HCT116 (cell line): ENCODE data around the gene EP400. TPM values are rescaled to one million over a fixed set of nuclear protein-coding genes. Genes with fewer than 3 reads are reported as not detected.

Experiments
- ATAC-seq: fragments of 200-7000 bp; cut with Tn5 transposase; 2 replicates; pipeline ENCODE4 v1.9.1; 2020; ENCODE audit warnings: mild to moderate bottlenecking, moderate library complexity
- BruUV-seq: library from RNA; stranded (reverse); fragments of 400-500 nt; replicated peaks from 2 replicates; lab custom pipeline; 2021; lab: Mats Ljungman, UMichigan
- CTCF ChIA-PET: fragments of 300-600 bp; sonication (Branson Sonifier 250); formaldehyde crosslinking; loops from one replicate; lab custom pipeline; 2021; ENCODE audit warnings: antibody characterized with exemption; lab: Charles Lee
- POLR2A ChIA-PET: fragments of 300-600, 350-600 bp; sonication (Branson Sonifier 250); formaldehyde crosslinking; loops from one replicate; lab custom pipeline; 2021; ENCODE audit warnings: antibody characterized with exemption; lab: Charles Lee
- RAD21 ChIA-PET, 2 experiments: fragments of 300-600 bp; sonication (Branson Sonifier 250); formaldehyde crosslinking; loops; one replicate each; lab custom pipeline; 2023; ENCODE audit warnings: low total read pairs in 2 of 2; ENCODE audit not compliant: uncharacterized antibody in 2 of 2, unreplicated experiment in 2 of 2, low non-redundant PET in 1 of 2; lab: Charles Lee
- DNase-seq: peaks from one replicate; pipeline ENCODE4 v3.0.0-alpha.2; 2010; ENCODE audit warnings: low read depth, low spot score
- H2AFZ ChIP-seq: fragments of 200-600 bp; shearing (Covaris generic), sonication (generic); 2 replicates; pipeline ENCODE4 v1.6.1; 2017; ENCODE audit warnings: low read depth, mixed run types, mixed read lengths, antibody characterized with exemption, low read length; ENCODE audit not compliant: poor library complexity, severe bottlenecking
- H3K27ac ChIP-seq: 2 replicates; pipeline ENCODE4 v1.5.1; 2012; ENCODE audit warnings: low read depth, low read length
- H3K27me3 ChIP-seq: fragments of 200-600 bp; sonication (generic); 2 replicates; pipeline ENCODE4 v1.6.1; 2016; ENCODE audit warnings: mixed run types, low read length, mixed read lengths; ENCODE audit not compliant: insufficient read depth
- H3K36me3 ChIP-seq, 2 experiments: fragments of 200-500 bp in 1 of 2; fragments of 200-600 bp in 1 of 2; sonication (Bioruptor generic) in 1 of 2; sonication (generic) in 1 of 2; 2 replicates each; pipeline versions ENCODE4 v1.5.1 to v1.6.1; 2014 to 2016; ENCODE audit warnings: low read length in 2 of 2, inconsistent platforms in 1 of 2, mixed read lengths in 1 of 2, mixed run types in 1 of 2; ENCODE audit not compliant: insufficient read depth in 2 of 2, control insufficient read depth in 1 of 2
- H3K4me1 ChIP-seq, 2 experiments: fragments of 200-600 bp in 1 of 2; sonication (generic) in 1 of 2; 2 replicates each; pipeline versions ENCODE4 v1.5.1 to v1.6.1; 2012 to 2017; ENCODE audit warnings: low read length in 2 of 2, inconsistent platforms in 1 of 2, mild to moderate bottlenecking in 1 of 2, mixed read lengths in 1 of 2, mixed run types in 1 of 2, moderate library complexity in 1 of 2; ENCODE audit not compliant: insufficient read depth in 2 of 2, control insufficient read depth in 1 of 2
- H3K4me2 ChIP-seq: fragments of 200-600 bp; sonication (generic); 2 replicates; pipeline ENCODE4 v1.6.1; 2017; ENCODE audit warnings: mixed run types, low read length, mixed read lengths
- H3K4me3 ChIP-seq, 2 experiments: fragments of 200-600 bp in 1 of 2; sonication (generic) in 1 of 2; replicated peaks in 1 of 2; 2 replicates each; pipeline ENCODE4 v1.5.1; 2011 to 2016; ENCODE audit warnings: low read length in 2 of 2, control low read depth in 1 of 2, low read depth in 1 of 2, mild to moderate bottlenecking in 1 of 2, mixed read lengths in 1 of 2, mixed run types in 1 of 2
- H3K79me2 ChIP-seq: fragments of 200-600 bp; sonication (generic); 2 replicates; pipeline ENCODE4 v1.6.1; 2017; ENCODE audit warnings: mild to moderate bottlenecking, mixed run types, low read length, moderate library complexity, mixed read lengths; ENCODE audit not compliant: insufficient read depth
- H3K9ac ChIP-seq: fragments of 200-600 bp; sonication (generic); 2 replicates; pipeline ENCODE4 v1.6.1; 2016; ENCODE audit warnings: low read length, mixed read lengths
- H3K9me2 ChIP-seq: fragments of 200-600 bp; sonication (generic), shearing (Covaris generic); 2 replicates; pipeline ENCODE4 v1.6.1; 2017; ENCODE audit warnings: mixed run types, mild to moderate bottlenecking, moderate library complexity; ENCODE audit not compliant: insufficient read depth
- H3K9me3 ChIP-seq, 2 experiments: fragments of 200-500 bp in 1 of 2; fragments of 200-600 bp in 1 of 2; sonication (Bioruptor generic) in 1 of 2; sonication (generic) in 1 of 2; 2 replicates each; pipeline ENCODE4 v1.6.1; 2014 to 2017; ENCODE audit warnings: low read length in 2 of 2, mixed read lengths in 2 of 2, inconsistent platforms in 1 of 2, low read depth in 1 of 2, mild to moderate bottlenecking in 1 of 2, mixed run types in 1 of 2, moderate library complexity in 1 of 2; ENCODE audit not compliant: control insufficient read depth in 1 of 2, insufficient read depth in 1 of 2
- H4K20me1 ChIP-seq: fragments of 200-600 bp; sonication (generic), shearing (Covaris generic); 2 replicates; pipeline ENCODE4 v1.6.1; 2017; ENCODE audit warnings: mixed run types, mild to moderate bottlenecking, moderate library complexity; ENCODE audit not compliant: insufficient read depth
- ATF3 ChIP-seq: IDR thresholded peaks from 2 replicates; pipeline ENCODE4 v1.6.1; 2012
- CBX3 ChIP-seq: IDR thresholded peaks from 2 replicates; pipeline ENCODE4 v1.6.1; 2012; ENCODE audit warnings: low read depth
- CTCF ChIP-seq, 3 experiments: fragments of 200-600 bp in 1 of 3; sonication (generic) in 1 of 3; IDR thresholded peaks in 2 of 3; conservative IDR thresholded peaks in 1 of 3; 2 replicates each; pipeline ENCODE4 v1.5.1; 2012 to 2017; ENCODE audit warnings: low read depth in 2 of 3, low read length in 2 of 3, antibody characterized with exemption in 1 of 3, borderline replicate concordance in 1 of 3, control low read depth in 1 of 3, mild to moderate bottlenecking in 1 of 3, mixed read lengths in 1 of 3, mixed run types in 1 of 3, moderate library complexity in 1 of 3; ENCODE audit not compliant: insufficient read depth in 1 of 3
- EGR1 ChIP-seq: IDR thresholded peaks from 2 replicates; pipeline ENCODE4 v1.6.1; 2012; ENCODE audit warnings: low read depth
- ELF1 ChIP-seq: IDR thresholded peaks from 2 replicates; pipeline ENCODE4 v1.6.1; 2012; ENCODE audit warnings: low read depth, borderline replicate concordance
- EZH2 ChIP-seq: fragments of 200-600 bp; sonication (generic); IDR thresholded peaks from 2 replicates; pipeline ENCODE4 v1.6.1; 2017; ENCODE audit warnings: antibody characterized with exemption, mixed run types
- EZH2phosphoT487 ChIP-seq: fragments of 200-600 bp; IDR thresholded peaks from 2 replicates; pipeline ENCODE4 v1.6.1; 2018; ENCODE audit warnings: antibody characterized with exemption, borderline replicate concordance
- FOSL1 ChIP-seq: IDR thresholded peaks from 2 replicates; pipeline ENCODE4 v1.6.1; 2012; ENCODE audit warnings: low read depth
- JUND ChIP-seq: IDR thresholded peaks from 2 replicates; pipeline ENCODE4 v1.6.1; 2012
- MAX ChIP-seq: IDR thresholded peaks from 2 replicates; pipeline ENCODE4 v1.6.1; 2012
- POLR2A ChIP-seq: IDR thresholded peaks from 2 replicates; pipeline ENCODE4 v1.7.0; 2011; ENCODE audit warnings: borderline replicate concordance; ENCODE audit not compliant: insufficient read depth, insufficient read length; ENCODE audit errors: extremely low read depth
- POLR2AphosphoS5 ChIP-seq: IDR thresholded peaks from 2 replicates; pipeline ENCODE4 v1.6.1; 2011; ENCODE audit warnings: mild to moderate bottlenecking, low read depth, low read length, moderate library complexity
- REST ChIP-seq: IDR thresholded peaks from 2 replicates; pipeline ENCODE4 v1.6.1; 2012; ENCODE audit warnings: low read depth
- SIN3A ChIP-seq: IDR thresholded peaks from 2 replicates; pipeline ENCODE4 v1.6.1; 2012; ENCODE audit warnings: low read depth
- SP1 ChIP-seq: IDR thresholded peaks from 2 replicates; pipeline ENCODE4 v1.6.1; 2012; ENCODE audit warnings: low read depth
- YY1 ChIP-seq: IDR thresholded peaks from 2 replicates; pipeline ENCODE4 v1.6.1; 2011; ENCODE audit warnings: low read length, low read depth, moderate library complexity, mild to moderate bottlenecking; ENCODE audit not compliant: insufficient replicate concordance; ENCODE audit errors: extremely low read depth
- ZBTB33 ChIP-seq: IDR thresholded peaks from 2 replicates; pipeline ENCODE4 v1.6.1; 2011; ENCODE audit warnings: mild to moderate bottlenecking, low read length, moderate library complexity; ENCODE audit not compliant: insufficient replicate concordance; ENCODE audit errors: extremely low read depth
- ZFX ChIP-seq: fragments of 450-650 bp; IDR thresholded peaks from 2 replicates; pipeline ENCODE4 v1.6.1; 2017
- intact Hi-C: fragments of 100-400 bp; cut with micrococcal nuclease; formaldehyde crosslinking; loops from 2 replicates; pipeline ENCODE4 v1.10.0; 2022
- total RNA-seq: library from RNA; stranded (reverse); gene quantifications from one replicate; pipeline ENCODE4 v1.2.1, GENCODE V29; 2021; ENCODE audit not compliant: unreplicated experiment

The EP400 gene
- total RNA-seq, 1 experiment from 2014 or later, result 54.5 TPM

- Histone ChIP-seq H2AFZ (no peak overlapping the region), H3K4me3 (no peak overlapping the region), H3K9ac (no peak overlapping the region), H3K9me3 (no peaks in the 10 kb centered on the region), H3K36me3 (peaks cover 25 to 40% of the 10 kb centered on the region in 2 experiments), H3K27me3 (no peaks in the 10 kb centered on the region), H3K79me2 (no peaks in the 10 kb centered on the region), H3K27ac (no peak overlapping the region), H3K4me2 (no peak overlapping the region), H4K20me1 (no peaks in the 10 kb centered on the region), H3K4me1 (no peaks in the 10 kb centered on the region), H3K9me2 (no peaks in the 10 kb centered on the region)
- POLR2A ChIA-PET, result no interaction called here
- intact Hi-C loops, result no loop called here
- RAD21 ChIA-PET, result no interaction called here
- BruUV-seq, result no TSS peak
- DNase-seq (no peak), ATAC-seq (no peak)
- CTCF ChIA-PET, result interaction anchor here (0.9 kb wide), 1 partner anchor 353 kb away, joined by 3 read pairs; no protein-coding TSS in a partner anchor
- TF ChIP-seq MAX (no peak), SIN3A (no peak), POLR2A (no peak), ELF1 (no peak), CTCF (IDR thresholded peaks at IDR 0.05 in 2 of 3, conservative IDR thresholded peaks at IDR 0.05 in 1 of 3; ENCODE audit: borderline replicate concordance in 1 of 3, insufficient read depth in 1 of 3, low read depth in 2 of 3, low read length in 2 of 3) (no peak), ZFX (no peak), EZH2phosphoT487 (no peak), ATF3 (no peak), POLR2AphosphoS5 (no peak), FOSL1 (no peak), SP1 (no peak), EGR1 (no peak), ZBTB33 (no peak), EZH2 (no peak), REST (no peak), YY1 (no peak), CBX3 (no peak), JUND (no peak)
Measured at GRCh38 chr12:132061197-132061596, 111.5 kb downstream of the EP400 start.
